Activated CD8-positive, alpha-beta T cell treated with anti-CD3 and anti-CD28 coated beads for 36 hours (primary cell): Measurements from ENCODE around the gene MED22. TPM values are rescaled to one million over a fixed set of nuclear protein-coding genes. Genes with fewer than 3 reads are reported as not detected.

Experiments
- ATAC-seq: fragments of 200-7000 bp; cut with Tn5 transposase; one replicate; pipeline ENCODE4 v1.10.0; 2021; ENCODE audit warnings: mild to moderate bottlenecking, moderate library complexity
- CTCF ChIA-PET: fragments of 350-600 bp; sonication (Branson Sonifier 250); formaldehyde crosslinking; loops from one replicate; lab custom pipeline; 2021; ENCODE audit warnings: antibody characterized with exemption; lab: Charles Lee
- POLR2A ChIA-PET: fragments of 350-600 bp; sonication (Branson Sonifier 250); formaldehyde crosslinking; loops from one replicate; lab custom pipeline; 2021; ENCODE audit warnings: antibody characterized with exemption; lab: Charles Lee
- DNase-seq: peaks from one replicate; pipeline ENCODE4 v3.0.0-alpha.2; 2020
- H3K27ac Mint-ChIP-seq: one replicate; pipeline ENCODE4 v1.8.0; 2021; ENCODE audit warnings: mild to moderate bottlenecking, mixed read lengths
- H3K27me3 Mint-ChIP-seq: one replicate; pipeline ENCODE4 v1.8.0; 2021; ENCODE audit warnings: mixed read lengths
- H3K36me3 Mint-ChIP-seq: one replicate; pipeline ENCODE4 v1.8.0; 2021; ENCODE audit warnings: low read depth, mixed read lengths
- H3K4me1 Mint-ChIP-seq: one replicate; pipeline ENCODE4 v1.8.0; 2021; ENCODE audit warnings: low read depth, mixed read lengths
- H3K4me3 Mint-ChIP-seq: one replicate; pipeline ENCODE4 v1.8.0; 2021; ENCODE audit warnings: mild to moderate bottlenecking, moderate library complexity, mixed read lengths
- H3K9me3 Mint-ChIP-seq: one replicate; pipeline ENCODE4 v1.8.0; 2021; ENCODE audit warnings: mixed read lengths
- CTCF ChIP-seq: fragments of 200-600 bp; IDR thresholded peaks from one replicate; pipeline ENCODE4 v1.8.0; 2022; ENCODE audit warnings: antibody characterized with exemption, mild to moderate bottlenecking
- intact Hi-C: fragments of 100-400 bp; cut with micrococcal nuclease; formaldehyde crosslinking; loops from one replicate; pipeline ENCODE4 v1.10.0; 2022
- total RNA-seq, 2 experiments: library from RNA; stranded (reverse); gene quantifications; one replicate each; pipeline ENCODE4 v1.2.3, GENCODE V29; 2021

MED22 gene
- total RNA-seq, 2 experiments from 2014 or later = 23.4 to 29.0 TPM

- peak overlapping the region; percentile 8 for H3K4me3 Mint-ChIP-seq
- peaks cover 61% of the 10 kb centered on the region for H3K4me1 Mint-ChIP-seq
- ATAC-seq (peak; percentile 12), DNase-seq (peak; percentile 52)
- peaks cover 42% of the 10 kb centered on the region for H3K36me3 Mint-ChIP-seq
- no peaks in the 10 kb centered on the region for H3K9me3 Mint-ChIP-seq
- peak; percentile 42 for TF ChIP-seq CTCF
- H3K27ac Mint-ChIP-seq = peak overlapping the region; percentile 91
- no peaks in the 10 kb centered on the region for H3K27me3 Mint-ChIP-seq
- intact Hi-C loops = no loop called here
- POLR2A ChIA-PET = interaction anchor here (0.7 to 28.8 kb wide), 6 partner anchors 2 to 110 kb away, joined by 3 to 872 read pairs (median 3); partner anchors contain the start of genes MED22, RPL7A, SURF1 and SURF2
- CTCF ChIA-PET = interaction anchor here (0.9 to 1.8 kb wide), 6 partner anchors 9 to 43 kb away, joined by 3 to 7 read pairs (median 4); no protein-coding TSS in a partner anchor
Measured at GRCh38 chr9:133359399-133360175, 11.7 kb upstream of the MED22 start.

- ATAC-seq (no peak), DNase-seq (no peak)
- no peaks in the 10 kb centered on the region for H3K9me3 Mint-ChIP-seq
- intact Hi-C loops = no loop called here
- ChIA-PET POLR2A (interaction anchor here (1.5 to 28.8 kb wide), 3 partner anchors 4 to 19 kb away, joined by 4 to 872 read pairs (median 872); partner anchors contain the start of genes MED22, RPL7A, STKLD1 and SURF1), CTCF (interaction anchor here (1.4 to 4.8 kb wide), 5 partner anchors 9 to 19 kb away, joined by 4 to 38 read pairs (median 6); partner anchors contain the start of genes MED22, RPL7A and STKLD1)
- H3K36me3 Mint-ChIP-seq = peaks cover 31% of the 10 kb centered on the region
- H3K4me1 Mint-ChIP-seq = peaks cover 64% of the 10 kb centered on the region
- H3K4me3 Mint-ChIP-seq = peak overlapping the region; percentile 77
- H3K27me3 Mint-ChIP-seq = no peaks in the 10 kb centered on the region
- no peak for TF ChIP-seq CTCF
- peak overlapping the region; percentile 91 for H3K27ac Mint-ChIP-seq
Measured at GRCh38 chr9:133357656-133358055, 9.7 kb upstream of the MED22 start.

GRCh38 chr9:133356391-133357091 is 8.6 kb upstream of the MED22 start, which contains the start of the genes SURF1 and SURF2:
Gene SURF1 (minus strand): TSS chr9:133356487. CDS start chr9:133356453, 34 bp downstream.
Gene SURF2 (plus strand): TSS chr9:133356550. CDS start chr9:133356593, 43 bp downstream.
- peak; percentile 86 for ATAC-seq
- peaks cover 63% of the 10 kb centered on the region for H3K4me1 Mint-ChIP-seq
- peak; percentile 19 for TF ChIP-seq CTCF
- H3K27me3 Mint-ChIP-seq = no peaks in the 10 kb centered on the region
- H3K27ac Mint-ChIP-seq = peak within 1 kb of the TSS; percentile 87
- H3K9me3 Mint-ChIP-seq = no peaks in the 10 kb centered on the region
- CTCF ChIA-PET = interaction anchor here (0.7 to 4.8 kb wide), 9 partner anchors 8 to 48 kb away, joined by 3 to 38 read pairs (median 4); partner anchors contain the start of genes MED22, RPL7A and STKLD1
- intact Hi-C loops = no loop called here
- peaks cover 31% of the 10 kb centered on the region for H3K36me3 Mint-ChIP-seq
- H3K4me3 Mint-ChIP-seq = peak within 1 kb of the TSS; percentile 90
- POLR2A ChIA-PET = interaction anchor here (1.1 to 28.8 kb wide), 5 partner anchors 5 to 48 kb away, joined by 3 to 872 read pairs (median 4); partner anchors contain the start of genes MED22, RPL7A, STKLD1 and SURF1
- peak; percentile 95 for DNase-seq

- intact Hi-C loops = no loop called here
- no peak for TF ChIP-seq CTCF
- DNase-seq = no peak
- peak overlapping the region; percentile 90 for H3K4me3 Mint-ChIP-seq
- H3K4me1 Mint-ChIP-seq = peaks cover 63% of the 10 kb centered on the region
- CTCF ChIA-PET = interaction anchor here (0.7 to 4.8 kb wide), 7 partner anchors 13 to 117 kb away, joined by 3 to 38 read pairs (median 3); no protein-coding TSS in a partner anchor
- peaks cover 35% of the 10 kb centered on the region for H3K36me3 Mint-ChIP-seq
- no peaks in the 10 kb centered on the region for H3K9me3 Mint-ChIP-seq
- POLR2A ChIA-PET = interaction anchor here (0.9 to 28.8 kb wide), 6 partner anchors 6 to 49 kb away, joined by 3 to 872 read pairs (median 4); partner anchors contain the start of genes MED22, RPL7A, STKLD1 and SURF1
- H3K27me3 Mint-ChIP-seq = no peaks in the 10 kb centered on the region
- H3K27ac Mint-ChIP-seq = peak overlapping the region; percentile 87
- peak; percentile 26 for ATAC-seq
Measured at GRCh38 chr9:133355881-133356357, 8.0 kb upstream of the MED22 start.
